ENCODE measurements around the gene GRK4. TPM values are rescaled to one million over a fixed set of nuclear protein-coding genes. Genes with fewer than 3 reads are reported as not detected.

GRK4 gene
- polyA plus RNA-seq, 6 donors from 2014 or later, result 0.86 to 1.8 (median 0.96) TPM; not detected in 1

- Mint-ChIP-seq H3K9me3 (no peaks in the 10 kb centered on the region), H3K36me3 (peaks cover 9 to 19% of the 10 kb centered on the region in 2 donors), H3K4me1 (peaks cover 16 to 30% (median 25%) of the 10 kb centered on the region in 3 donors), H3K4me3 (no peak overlapping the region), H3K27ac (peak overlapping the region in 5 of 6 donors; percentile 70 to 81 (median 74)), H3K27me3 (no peaks in the 10 kb centered on the region)
- DNase-seq (no peak), ATAC-seq (ENCODE audit: low read depth in 2 of 2) (no peak)
Observed at GRCh38 chr4:2925931-2926860, 37.2 kb upstream of the GRK4 start.

- Mint-ChIP-seq H3K4me3 (no peak overlapping the region), H3K27ac (peak overlapping the region in 3 of 6 donors; percentile 70 to 78 (median 70)), H3K4me1 (peaks cover 14 to 28% (median 25%) of the 10 kb centered on the region in 3 donors), H3K27me3 (no peaks in the 10 kb centered on the region), H3K36me3 (peaks cover under 1 to 12% of the 10 kb centered on the region in 2 donors), H3K9me3 (no peaks in the 10 kb centered on the region)
- no peak for DNase-seq
- no peak for ATAC-seq (ENCODE audit: low read depth in 2 of 2)
Observed at GRCh38 chr4:2927016-2927695, 36.2 kb upstream of the GRK4 start.

GRCh38 chr4:2927696-2928075, 35.7 kb upstream of the GRK4 start:
- ATAC-seq (ENCODE audit: low read depth in 2 of 2), result no peak
- Mint-ChIP-seq H3K27me3 (no peaks in the 10 kb centered on the region), H3K36me3 (peaks cover 0 to 12% of the 10 kb centered on the region in 2 donors), H3K9me3 (no peaks in the 10 kb centered on the region), H3K4me3 (peak overlapping the region in 1 of 8 donors; percentile 53), H3K27ac (peak overlapping the region in 5 of 6 donors; percentile 38 to 78 (median 56)), H3K4me1 (peaks cover 12 to 28% (median 23%) of the 10 kb centered on the region in 3 donors)
- no peak for DNase-seq

- Mint-ChIP-seq H3K9me3 (no peaks in the 10 kb centered on the region), H3K4me1 (peaks cover 14 to 28% (median 25%) of the 10 kb centered on the region in 3 donors), H3K27me3 (no peaks in the 10 kb centered on the region), H3K27ac (peak overlapping the region in 5 of 6 donors; percentile 22 to 93 (median 88)), H3K4me3 (peak overlapping the region in 3 of 8 donors; percentile 20 to 70 (median 43)), H3K36me3 (peaks cover 0 to 12% of the 10 kb centered on the region in 2 donors)
- ATAC-seq (ENCODE audit: low read depth in 2 of 2), result no peak
- DNase-seq, result no peak
Observed at GRCh38 chr4:2928242-2929176, 34.9 kb upstream of the GRK4 start.

- H3K4me3 Mint-ChIP-seq, result no peak overlapping the region
- H3K4me1 Mint-ChIP-seq, result peaks cover 12 to 25% (median 23%) of the 10 kb centered on the region in 3 donors
- no peak for DNase-seq
- peak overlapping the region in 2 of 6 donors; percentile 87 to 95 for H3K27ac Mint-ChIP-seq
- no peak for ATAC-seq (ENCODE audit: low read depth in 2 of 2)
- no peaks in the 10 kb centered on the region for H3K27me3 Mint-ChIP-seq
- peaks cover 0 to 12% of the 10 kb centered on the region in 2 donors for H3K36me3 Mint-ChIP-seq
- no peaks in the 10 kb centered on the region for H3K9me3 Mint-ChIP-seq
Observed at GRCh38 chr4:2929469-2929868, 33.9 kb upstream of the GRK4 start.

- peak overlapping the region in 5 of 6 donors; percentile 33 to 95 (median 44) for H3K27ac Mint-ChIP-seq
- peaks cover 12 to 26% (median 23%) of the 10 kb centered on the region in 3 donors for H3K4me1 Mint-ChIP-seq
- H3K27me3 Mint-ChIP-seq, result no peaks in the 10 kb centered on the region
- no peak for DNase-seq
- H3K36me3 Mint-ChIP-seq, result peaks cover 0 to 12% of the 10 kb centered on the region in 2 donors
- H3K4me3 Mint-ChIP-seq, result peak overlapping the region in 5 of 8 donors; percentile 12 to 72 (median 15)
- no peak for ATAC-seq (ENCODE audit: low read depth in 2 of 2)
- no peaks in the 10 kb centered on the region for H3K9me3 Mint-ChIP-seq
Observed at GRCh38 chr4:2930135-2930757, 33.1 kb upstream of the GRK4 start.

GRCh38 chr4:2930758-2931511, 32.4 kb upstream of the GRK4 start:
- H3K4me1 Mint-ChIP-seq, result peaks cover 12 to 33% (median 23%) of the 10 kb centered on the region in 3 donors
- H3K4me3 Mint-ChIP-seq, result peak overlapping the region in 4 of 8 donors; percentile 12 to 72 (median 16)
- DNase-seq (no peak), ATAC-seq (ENCODE audit: low read depth in 2 of 2) (no peak)
- H3K9me3 Mint-ChIP-seq, result no peaks in the 10 kb centered on the region
- peak overlapping the region in 4 of 6 donors; percentile 85 to 95 (median 94) for H3K27ac Mint-ChIP-seq
- peaks cover 0 to 12% of the 10 kb centered on the region in 2 donors for H3K36me3 Mint-ChIP-seq
- no peaks in the 10 kb centered on the region for H3K27me3 Mint-ChIP-seq

- no peaks in the 10 kb centered on the region for H3K9me3 Mint-ChIP-seq
- H3K36me3 Mint-ChIP-seq, result peaks cover 0 to 12% of the 10 kb centered on the region in 2 donors
- peak overlapping the region; percentile 92 to 98 (median 95) for H3K27ac Mint-ChIP-seq
- peaks cover 17 to 40% (median 24%) of the 10 kb centered on the region in 3 donors for H3K4me1 Mint-ChIP-seq
- H3K27me3 Mint-ChIP-seq, result no peaks in the 10 kb centered on the region
- DNase-seq (peak; percentile 90), ATAC-seq (ENCODE audit: low read depth in 2 of 2) (peak; percentile 76)
- H3K4me3 Mint-ChIP-seq, result peak overlapping the region; percentile 72 to 87 (median 82)
Observed at GRCh38 chr4:2931512-2932301, 31.7 kb upstream of the GRK4 start.

GRCh38 chr4:2932321-2932950, 30.9 kb upstream of the GRK4 start:
- ATAC-seq (ENCODE audit: low read depth in 2 of 2) (no peak), DNase-seq (no peak)
- Mint-ChIP-seq H3K4me3 (peak overlapping the region; percentile 77 to 96 (median 86)), H3K27ac (peak overlapping the region; percentile 92 to 98 (median 95)), H3K27me3 (no peaks in the 10 kb centered on the region), H3K36me3 (peaks cover 0 to 12% of the 10 kb centered on the region in 2 donors), H3K9me3 (no peaks in the 10 kb centered on the region), H3K4me1 (peaks cover 21 to 43% (median 30%) of the 10 kb centered on the region in 3 donors)

GRCh38 chr4:2932951-2933565, 30.3 kb upstream of the GRK4 start:
- DNase-seq (no peak), ATAC-seq (ENCODE audit: low read depth in 2 of 2) (no peak)
- H3K27ac Mint-ChIP-seq, result peak overlapping the region; percentile 95 to 98 (median 95)
- peaks cover 0 to 6% of the 10 kb centered on the region in 2 donors for H3K36me3 Mint-ChIP-seq
- H3K27me3 Mint-ChIP-seq, result no peaks in the 10 kb centered on the region
- H3K9me3 Mint-ChIP-seq, result no peaks in the 10 kb centered on the region
- H3K4me1 Mint-ChIP-seq, result peaks cover 21 to 43% (median 30%) of the 10 kb centered on the region in 3 donors
- H3K4me3 Mint-ChIP-seq, result peak overlapping the region; percentile 74 to 96 (median 86)

Measured in naive B cell (primary cell).